ENCODE data around the gene RPS10. TPM values are rescaled to one million over a fixed set of nuclear protein-coding genes. Genes with fewer than 3 reads are reported as not detected.

RPS10 gene
- total RNA-seq, 1 donor from 2014 or later = 2,903 TPM

DNA sequence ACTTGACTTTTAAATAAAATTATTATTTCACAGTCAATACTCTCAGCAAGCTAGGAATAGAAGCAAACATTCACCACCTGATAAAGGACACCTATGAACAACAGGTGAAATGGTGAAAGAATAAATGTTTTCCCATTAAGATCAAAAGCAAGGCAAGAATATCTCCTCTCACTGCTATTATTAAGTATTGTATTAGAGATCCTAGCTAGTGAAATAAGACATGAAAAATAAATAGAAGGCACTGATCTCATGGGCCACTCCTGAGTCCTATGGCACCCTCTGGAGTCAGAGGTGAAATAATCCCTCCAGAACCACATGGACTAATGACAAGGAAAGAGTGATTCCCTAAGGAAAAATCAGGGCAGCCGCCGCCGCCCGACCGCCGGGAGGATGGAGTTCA is 29.4 kb downstream of the RPS10 start:
- TF ChIP-seq, protein P1, sequence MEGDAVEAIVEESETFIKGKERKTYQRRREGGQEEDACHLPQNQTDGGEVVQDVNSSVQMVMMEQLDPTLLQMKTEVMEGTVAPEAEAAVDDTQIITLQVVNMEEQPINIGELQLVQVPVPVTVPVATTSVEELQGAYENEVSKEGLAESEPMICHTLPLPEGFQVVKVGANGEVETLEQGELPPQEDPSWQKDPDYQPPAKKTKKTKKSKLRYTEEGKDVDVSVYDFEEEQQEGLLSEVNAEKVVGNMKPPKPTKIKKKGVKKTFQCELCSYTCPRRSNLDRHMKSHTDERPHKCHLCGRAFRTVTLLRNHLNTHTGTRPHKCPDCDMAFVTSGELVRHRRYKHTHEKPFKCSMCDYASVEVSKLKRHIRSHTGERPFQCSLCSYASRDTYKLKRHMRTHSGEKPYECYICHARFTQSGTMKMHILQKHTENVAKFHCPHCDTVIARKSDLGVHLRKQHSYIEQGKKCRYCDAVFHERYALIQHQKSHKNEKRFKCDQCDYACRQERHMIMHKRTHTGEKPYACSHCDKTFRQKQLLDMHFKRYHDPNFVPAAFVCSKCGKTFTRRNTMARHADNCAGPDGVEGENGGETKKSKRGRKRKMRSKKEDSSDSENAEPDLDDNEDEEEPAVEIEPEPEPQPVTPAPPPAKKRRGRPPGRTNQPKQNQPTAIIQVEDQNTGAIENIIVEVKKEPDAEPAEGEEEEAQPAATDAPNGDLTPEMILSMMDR (IDR thresholded peaks at IDR 0.05) = no peak
- H3K27ac Mint-ChIP-seq = no peak overlapping the region
- H3K36me3 Mint-ChIP-seq (ENCODE audit: low read depth) = peaks cover 2% of the 10 kb centered on the region
- no peak overlapping the region for H3K4me3 Mint-ChIP-seq
- intact Hi-C loops (cut with micrococcal nuclease) = no loop called here
- CTCF ChIA-PET = interaction anchor here (1.5 to 2.6 kb wide), 2 partner anchors 18 to 212 kb away, joined by 3 to 19 read pairs; no protein-coding TSS in a partner anchor
- ATAC-seq (ENCODE audit: low read depth) (no peak), DNase-seq (no peak)
- H3K9me3 Mint-ChIP-seq = no peaks in the 10 kb centered on the region
- peaks cover 14% of the 10 kb centered on the region for H3K4me1 Mint-ChIP-seq
- POLR2A ChIA-PET = interaction anchor here (1.0 kb wide), 1 partner anchor 160 kb away, joined by 3 read pairs; the partner anchor contains the start of gene HMGA1
- no peaks in the 10 kb centered on the region for H3K27me3 Mint-ChIP-seq

DNA sequence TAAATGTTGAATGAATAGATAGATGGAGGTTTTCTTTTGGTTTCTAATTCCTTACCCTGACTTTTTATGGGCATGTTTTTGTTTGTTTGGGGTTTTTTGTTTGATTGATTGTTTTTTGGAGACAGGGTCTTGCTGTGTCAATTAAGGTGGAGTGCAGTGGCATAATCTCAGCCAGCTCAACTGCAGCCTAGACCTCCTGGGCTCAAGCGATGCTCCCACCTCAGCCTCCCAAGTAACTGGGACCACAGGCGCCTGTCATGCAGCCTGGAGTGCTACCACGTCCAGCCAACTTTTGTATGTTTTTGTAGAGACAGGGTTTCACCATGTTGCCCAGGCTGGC is 31.9 kb downstream of the RPS10 start:
- intact Hi-C loops (cut with micrococcal nuclease) = loop anchor here (2.0 to 5.0 kb wide), 3 partner anchors 47 to 215 kb away; no protein-coding TSS in a partner anchor
- no peaks in the 10 kb centered on the region for H3K9me3 Mint-ChIP-seq
- DNase-seq = no peak
- TF ChIP-seq, protein P1 (IDR thresholded peaks at IDR 0.05) = no peak
- ChIA-PET POLR2A (interaction anchor here (1.0 to 1.9 kb wide), 2 partner anchors 21 to 33 kb away, joined by 6 to 8 read pairs; no protein-coding TSS in a partner anchor), CTCF (interaction anchor here (1.7 to 4.8 kb wide), 4 partner anchors 21 to 198 kb away, joined by 7 to 31 read pairs (median 10); partner anchors contain the start of gene SMIM29)
- H3K27ac Mint-ChIP-seq = peak overlapping the region; percentile 80
- H3K27me3 Mint-ChIP-seq = no peaks in the 10 kb centered on the region
- peaks cover 18% of the 10 kb centered on the region for H3K4me1 Mint-ChIP-seq
- no peak overlapping the region for H3K4me3 Mint-ChIP-seq
- H3K36me3 Mint-ChIP-seq (ENCODE audit: low read depth) = peaks cover 2% of the 10 kb centered on the region
- no peak for ATAC-seq (ENCODE audit: low read depth)

DNA sequence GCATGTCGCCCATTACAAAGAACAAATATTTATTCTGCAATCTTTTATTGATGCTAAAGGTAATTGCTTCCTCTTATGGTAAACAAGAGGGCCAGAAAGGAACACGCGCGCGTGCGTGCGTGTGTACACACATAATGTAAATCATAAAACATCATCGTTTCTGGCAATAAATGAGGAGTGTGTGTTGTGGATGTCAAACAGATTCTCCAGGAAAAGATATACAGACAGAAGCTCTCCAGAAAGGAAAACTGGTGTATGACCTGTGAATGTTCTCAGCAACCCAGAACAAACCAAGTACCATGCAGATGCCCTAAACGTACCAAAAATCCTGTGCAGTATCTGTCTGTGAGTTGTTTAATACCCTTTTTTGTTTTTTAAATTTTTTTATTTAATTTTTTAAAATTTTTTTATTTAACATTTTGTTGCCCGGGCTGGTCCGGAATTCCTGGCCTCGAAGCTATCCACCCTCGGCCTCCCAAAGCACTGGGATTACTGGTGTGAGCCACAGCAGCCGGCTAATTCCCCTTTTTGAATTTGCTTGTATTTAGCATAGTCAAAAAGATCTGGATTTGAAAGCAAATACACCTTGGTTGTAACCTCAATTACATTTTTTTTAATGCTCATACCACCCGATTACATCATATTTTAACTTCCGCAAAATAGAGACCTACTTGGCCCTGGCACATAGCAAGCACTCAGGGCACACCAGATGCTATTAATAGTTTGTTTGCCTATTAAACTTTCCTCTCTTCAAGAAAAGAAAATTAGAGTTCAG is 32.5 kb downstream of the RPS10 start:
- no peak for DNase-seq
- Mint-ChIP-seq H3K27me3 (no peaks in the 10 kb centered on the region), H3K36me3 (ENCODE audit: low read depth) (peaks cover 2% of the 10 kb centered on the region), H3K4me1 (peaks cover 24% of the 10 kb centered on the region), H3K4me3 (no peak overlapping the region), H3K27ac (peak overlapping the region; percentile 95), H3K9me3 (no peaks in the 10 kb centered on the region)
- no peak for ATAC-seq (ENCODE audit: low read depth)
- ChIA-PET POLR2A (interaction anchor here (1.0 to 3.8 kb wide), 7 partner anchors 21 to 212 kb away, joined by 3 to 24 read pairs (median 6); partner anchors contain the start of genes HMGA1 and SMIM29), CTCF (interaction anchor here (0.6 to 4.8 kb wide), 5 partner anchors 22 to 215 kb away, joined by 3 to 31 read pairs (median 9); partner anchors contain the start of gene SMIM29)
- TF ChIP-seq, protein P1 (IDR thresholded peaks at IDR 0.05) = no peak
- intact Hi-C loops (cut with micrococcal nuclease) = loop anchor here (2.0 to 5.0 kb wide), 3 partner anchors 47 to 215 kb away; no protein-coding TSS in a partner anchor

DNA sequence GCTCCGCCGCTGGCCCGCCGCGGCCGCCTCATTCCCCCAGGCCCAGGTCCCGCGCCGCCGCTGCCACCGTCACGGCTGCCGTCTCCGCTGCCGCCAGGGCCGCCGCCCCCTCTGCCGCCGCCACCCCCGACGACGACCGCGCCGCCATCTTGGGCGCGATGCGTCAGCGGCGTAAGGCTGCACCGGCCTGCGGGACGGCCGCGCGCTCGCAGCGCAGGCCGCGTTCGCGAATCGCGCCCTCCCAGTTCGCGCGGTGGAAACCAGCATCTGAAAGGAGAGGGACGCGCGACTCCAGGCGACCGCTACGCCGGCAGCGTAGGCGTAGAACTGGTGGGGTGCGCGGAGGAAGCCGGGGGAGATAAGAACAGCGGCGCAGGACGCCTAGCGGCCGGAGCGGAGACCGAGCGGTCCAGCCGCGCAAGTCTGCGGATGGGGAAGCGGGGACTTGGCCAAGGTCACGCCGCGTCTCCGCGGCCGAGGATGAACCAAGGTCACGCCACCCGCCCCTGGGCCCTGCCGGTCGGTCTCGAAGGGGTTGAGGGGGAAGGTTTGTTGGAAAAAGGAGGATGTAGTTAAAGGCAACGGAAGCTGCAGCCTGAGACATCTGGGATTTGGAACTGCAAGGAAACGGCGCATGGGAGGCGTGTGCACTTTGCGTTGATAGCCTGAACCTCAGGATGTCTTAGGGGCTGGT is 33.2 kb downstream of the RPS10 start, which contains the start of gene NUDT3:
NUDT3 (minus strand) TSS at position 173 of the 694 bp plus-strand sequence. CDS start 307 bp downstream, outside the sequence.
- peaks cover 2% of the 10 kb centered on the region for H3K36me3 Mint-ChIP-seq (ENCODE audit: low read depth)
- no peak within 1 kb of the TSS for H3K4me3 Mint-ChIP-seq
- H3K27me3 Mint-ChIP-seq = no peaks in the 10 kb centered on the region
- ChIA-PET CTCF (interaction anchor here (0.6 to 4.8 kb wide), 5 partner anchors 22 to 216 kb away, joined by 3 to 31 read pairs (median 9); partner anchors contain the start of gene SMIM29), POLR2A (interaction anchor here (0.5 to 3.8 kb wide), 10 partner anchors 22 to 211 kb away, joined by 3 to 24 read pairs (median 4); partner anchors contain the start of genes HMGA1, RPS10 and SMIM29)
- peak; percentile 96 for DNase-seq
- TF ChIP-seq, protein P1 (IDR thresholded peaks at IDR 0.05) = no peak
- intact Hi-C loops (cut with micrococcal nuclease) = loop anchor here (1.0 to 5.0 kb wide), 12 partner anchors 23 to 228 kb away; partner anchors contain the start of genes RPS10 and SMIM29
- H3K9me3 Mint-ChIP-seq = no peaks in the 10 kb centered on the region
- peaks cover 26% of the 10 kb centered on the region for H3K4me1 Mint-ChIP-seq
- peak; percentile 87 for ATAC-seq (ENCODE audit: low read depth)
- H3K27ac Mint-ChIP-seq = peak within 1 kb of the TSS; percentile 95

Measured in activated B cell treated with CpG ODN at 0.5 μM for 24 hours (primary cell).